GM13976 (cell line): ENCODE data around the gene TGM1.

Source experiments
- DNase-seq: peaks from one replicate; pipeline ENCODE4 v3.0.0; 2012; ENCODE audit warnings: low spot score
- in situ Hi-C: fragments of 300-500 bp; cut with MboI; formaldehyde crosslinking; loops from one replicate; pipeline ENCODE4 v1.12.0; 2022; ENCODE audit warnings: low sequenced_read_pairs, mixed read lengths, inconsistent platforms; ENCODE audit not compliant: unreplicated experiment
- TF ChIP-seq, protein P1 (sequence below): IDR thresholded peaks from 2 replicates; pipeline ENCODE4 v1.5.1; 2012; ENCODE audit warnings: borderline replicate concordance, mild to moderate bottlenecking; ENCODE audit not compliant: insufficient read depth; ENCODE audit errors: extremely low read depth, missing control alignments, control extremely low read depth

Gene TGM1

GRCh38 chr14:24241829-24242443 is 21.0 kb downstream of the TGM1 start:
- in situ Hi-C loops: no loop called here
- DNase-seq: peak; percentile 97
- TF ChIP-seq, protein P1, sequence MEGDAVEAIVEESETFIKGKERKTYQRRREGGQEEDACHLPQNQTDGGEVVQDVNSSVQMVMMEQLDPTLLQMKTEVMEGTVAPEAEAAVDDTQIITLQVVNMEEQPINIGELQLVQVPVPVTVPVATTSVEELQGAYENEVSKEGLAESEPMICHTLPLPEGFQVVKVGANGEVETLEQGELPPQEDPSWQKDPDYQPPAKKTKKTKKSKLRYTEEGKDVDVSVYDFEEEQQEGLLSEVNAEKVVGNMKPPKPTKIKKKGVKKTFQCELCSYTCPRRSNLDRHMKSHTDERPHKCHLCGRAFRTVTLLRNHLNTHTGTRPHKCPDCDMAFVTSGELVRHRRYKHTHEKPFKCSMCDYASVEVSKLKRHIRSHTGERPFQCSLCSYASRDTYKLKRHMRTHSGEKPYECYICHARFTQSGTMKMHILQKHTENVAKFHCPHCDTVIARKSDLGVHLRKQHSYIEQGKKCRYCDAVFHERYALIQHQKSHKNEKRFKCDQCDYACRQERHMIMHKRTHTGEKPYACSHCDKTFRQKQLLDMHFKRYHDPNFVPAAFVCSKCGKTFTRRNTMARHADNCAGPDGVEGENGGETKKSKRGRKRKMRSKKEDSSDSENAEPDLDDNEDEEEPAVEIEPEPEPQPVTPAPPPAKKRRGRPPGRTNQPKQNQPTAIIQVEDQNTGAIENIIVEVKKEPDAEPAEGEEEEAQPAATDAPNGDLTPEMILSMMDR: no peak

- TF ChIP-seq, protein P1: no peak
- DNase-seq: no peak
- in situ Hi-C loops: no loop called here
These were observed 22.7 kb downstream of the TGM1 start for GRCh38 chr14:24240110-24240918.

GRCh38 chr14:24238527-24239037 is 24.4 kb downstream of the TGM1 start:
- in situ Hi-C loops: no loop called here
- DNase-seq: no peak
- TF ChIP-seq, protein P1: no peak

GRCh38 chr14:24238123-24238522 is 24.9 kb downstream of the TGM1 start:
- in situ Hi-C loops: no loop called here
- no peak for DNase-seq
- TF ChIP-seq, protein P1: no peak

DNA sequence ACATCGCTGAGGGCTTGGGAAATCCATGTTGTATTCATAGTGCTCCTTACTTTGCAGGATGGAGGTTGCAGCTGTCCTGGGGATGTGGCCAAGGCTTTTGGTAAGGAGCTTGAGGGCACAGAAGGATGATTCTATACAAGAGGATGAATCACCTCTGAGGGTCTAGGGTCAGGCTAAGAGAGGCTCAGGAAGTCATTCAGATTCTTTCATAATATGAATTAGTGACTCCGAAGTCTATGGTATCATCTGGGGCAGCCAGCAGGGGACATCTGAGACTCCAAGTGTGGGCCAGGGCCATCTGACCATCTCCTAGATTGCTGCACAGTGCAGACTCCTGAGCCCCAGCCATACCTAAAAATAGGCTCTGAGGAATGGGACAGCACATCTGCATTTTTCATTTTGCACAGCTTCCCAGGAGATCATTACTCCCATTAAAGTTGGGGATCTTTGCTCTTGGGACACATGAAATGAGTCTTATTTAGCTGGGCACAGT is 25.5 kb downstream of the TGM1 start:
- in situ Hi-C loops: no loop called here
- no peak for DNase-seq
- TF ChIP-seq, protein P1: no peak

GRCh38 chr14:24236689-24237462 is 26.1 kb downstream of the TGM1 start:
- in situ Hi-C loops: no loop called here
- TF ChIP-seq, protein P1: no peak
- no peak for DNase-seq
